Trophoblast cell (in vitro differentiated cells and primary cell): ENCODE data around the gene PXDC1.

Source experiments
- DNase-seq, 2 donors: peaks; one replicate each; pipeline ENCODE4 v3.0.0-alpha.2; 2016
- H2AFZ ChIP-seq: 2 replicates; pipeline ENCODE4 v1.6.1; 2013; ENCODE audit warnings: low read length, moderate library complexity, mild to moderate bottlenecking; ENCODE audit not compliant: insufficient read depth, poor library complexity
- H2AK5ac ChIP-seq: 2 replicates; pipeline ENCODE4 v1.6.1; 2013; ENCODE audit warnings: mild to moderate bottlenecking, low read length
- H2BK120ac ChIP-seq: 2 replicates; pipeline ENCODE4 v1.6.1; 2013; ENCODE audit warnings: low read length, mild to moderate bottlenecking, moderate library complexity; ENCODE audit not compliant: insufficient read depth, poor library complexity
- H2BK12ac ChIP-seq: 2 replicates; pipeline ENCODE4 v1.6.1; 2013; ENCODE audit warnings: mild to moderate bottlenecking, low read length, moderate library complexity
- H2BK5ac ChIP-seq: 2 replicates; pipeline ENCODE4 v1.6.1; 2013; ENCODE audit warnings: low read length, low read depth, moderate library complexity, mild to moderate bottlenecking; ENCODE audit not compliant: poor library complexity
- H3K14ac ChIP-seq: 2 replicates; pipeline ENCODE4 v1.6.1; 2013; ENCODE audit warnings: mild to moderate bottlenecking, low read length
- H3K18ac ChIP-seq: 2 replicates; pipeline ENCODE4 v1.6.1; 2013; ENCODE audit warnings: mild to moderate bottlenecking, low read length
- H3K23ac ChIP-seq: 2 replicates; pipeline ENCODE4 v1.6.1; 2013; ENCODE audit warnings: low read length
- H3K27ac ChIP-seq: 2 replicates; pipeline ENCODE4 v1.5.1; 2013; ENCODE audit warnings: low read depth, mild to moderate bottlenecking, inconsistent platforms, low read length, moderate library complexity
- H3K27me3 ChIP-seq: 2 replicates; pipeline ENCODE4 v1.6.1; 2013; ENCODE audit warnings: inconsistent platforms, mild to moderate bottlenecking, low read length, moderate library complexity; ENCODE audit not compliant: insufficient read depth
- H3K36me3 ChIP-seq, 2 experiments: 1 replicate in 1 of 2; 2 replicates in 1 of 2; pipeline ENCODE4 v1.6.1; 2013; ENCODE audit warnings: low read length in 2 of 2, mild to moderate bottlenecking in 2 of 2, moderate library complexity in 1 of 2; ENCODE audit not compliant: insufficient read depth in 2 of 2, control insufficient read depth in 1 of 2
- H3K4ac ChIP-seq: 2 replicates; pipeline ENCODE4 v1.6.1; 2013; ENCODE audit warnings: low read depth, mild to moderate bottlenecking, low read length, moderate library complexity
- H3K4me1 ChIP-seq, 2 experiments: 1 replicate in 1 of 2; 2 replicates in 1 of 2; pipeline ENCODE4 v1.6.1; 2013; ENCODE audit warnings: low read length in 2 of 2, mild to moderate bottlenecking in 2 of 2, moderate library complexity in 1 of 2; ENCODE audit not compliant: insufficient read depth in 2 of 2, control insufficient read depth in 1 of 2
- H3K4me2 ChIP-seq: 2 replicates; pipeline ENCODE4 v1.6.1; 2013; ENCODE audit warnings: inconsistent platforms, mild to moderate bottlenecking, low read length, moderate library complexity
- H3K4me3 ChIP-seq: 2 replicates; pipeline ENCODE4 v1.5.1; 2013; ENCODE audit warnings: mild to moderate bottlenecking, low read depth, low read length, inconsistent platforms
- H3K79me1 ChIP-seq: one replicate; pipeline ENCODE4 v1.6.1; 2013; ENCODE audit warnings: low read length
- H3K79me2 ChIP-seq: 2 replicates; pipeline ENCODE4 v1.6.1; 2013; ENCODE audit warnings: low read length, mild to moderate bottlenecking; ENCODE audit not compliant: control insufficient read depth, insufficient read depth, poor library complexity
- H3K9ac ChIP-seq: 2 replicates; pipeline ENCODE4 v1.6.1; 2013; ENCODE audit warnings: mild to moderate bottlenecking, low read length
- H3K9me3 ChIP-seq: 2 replicates; pipeline ENCODE4 v1.6.1; 2013; ENCODE audit warnings: low read depth, mild to moderate bottlenecking, control low read depth, inconsistent platforms, low read length; ENCODE audit not compliant: insufficient read depth
- H4K12ac ChIP-seq: 2 replicates; pipeline ENCODE4 v1.6.1; 2013; ENCODE audit warnings: low read depth, mild to moderate bottlenecking, low read length, moderate library complexity
- H4K8ac ChIP-seq: 2 replicates; pipeline ENCODE4 v1.6.1; 2013; ENCODE audit warnings: low read depth, mild to moderate bottlenecking, low read length, moderate library complexity
- H4K91ac ChIP-seq: one replicate; pipeline ENCODE4 v1.6.1; 2013; ENCODE audit warnings: low read depth, mild to moderate bottlenecking, low read length, moderate library complexity
- WGBS: extraction: QIAGEN DNeasy Blood & Tissue Kit; methylation state at CpG from one replicate; pipeline ENCODE4 v1.1.7; 2013; ENCODE audit warnings: missing lambda C conversion rate; ENCODE audit not compliant: insufficient read length, insufficient coverage; ENCODE audit errors: extremely low coverage; 5-methylcytosine and 5-hydroxymethylcytosine counted together

PXDC1 gene

GRCh38 chr6:3745566-3746118, 5.9 kb downstream of the PXDC1 start:
- H3K79me2 ChIP-seq, result peaks cover 3% of the 10 kb centered on the region
- H3K23ac ChIP-seq, result no peak overlapping the region
- no peak overlapping the region for H2BK12ac ChIP-seq
- H3K4ac ChIP-seq, result peak overlapping the region; percentile 29
- no peak overlapping the region for H3K4me3 ChIP-seq
- H2BK120ac ChIP-seq, result no peak overlapping the region
- H3K9me3 ChIP-seq, result peaks cover 2% of the 10 kb centered on the region
- no peak overlapping the region for H4K12ac ChIP-seq
- no peak overlapping the region for H3K4me2 ChIP-seq
- H3K27ac ChIP-seq, result no peak overlapping the region
- no peak overlapping the region for H4K91ac ChIP-seq
- DNase-seq, result no peak
- peaks cover 0 to 15% of the 10 kb centered on the region in 2 experiments for H3K4me1 ChIP-seq
- no peak overlapping the region for H2AFZ ChIP-seq
- H2BK5ac ChIP-seq, result no peak overlapping the region
- H2AK5ac ChIP-seq, result no peak overlapping the region
- WGBS, result no CpG with 5 or more reads among the region's 4 CpGs
- no peak overlapping the region for H3K18ac ChIP-seq
- no peak overlapping the region for H3K9ac ChIP-seq
- no peaks in the 10 kb centered on the region for H3K27me3 ChIP-seq
- H4K8ac ChIP-seq, result no peak overlapping the region
- no peak overlapping the region for H3K14ac ChIP-seq
- peaks cover 20 to 24% of the 10 kb centered on the region in 2 experiments for H3K36me3 ChIP-seq
- peaks cover 6% of the 10 kb centered on the region for H3K79me1 ChIP-seq

- no CpG with 5 or more reads among the region's 20 CpGs for WGBS
- no peak overlapping the region for H3K27ac ChIP-seq
- H2BK120ac ChIP-seq, result no peak overlapping the region
- no peak overlapping the region for H3K18ac ChIP-seq
- H3K27me3 ChIP-seq, result no peaks in the 10 kb centered on the region
- no peaks in the 10 kb centered on the region for H3K79me2 ChIP-seq
- peaks cover under 1% of the 10 kb centered on the region for H3K79me1 ChIP-seq
- no peak overlapping the region for H3K23ac ChIP-seq
- H3K14ac ChIP-seq, result no peak overlapping the region
- H3K9ac ChIP-seq, result no peak overlapping the region
- H3K4me1 ChIP-seq, result peaks cover 0 to 15% of the 10 kb centered on the region in 2 experiments
- no peak overlapping the region for H2BK5ac ChIP-seq
- H2BK12ac ChIP-seq, result no peak overlapping the region
- no peak overlapping the region for H4K91ac ChIP-seq
- peaks cover 2% of the 10 kb centered on the region for H3K9me3 ChIP-seq
- H4K12ac ChIP-seq, result no peak overlapping the region
- H2AFZ ChIP-seq, result no peak overlapping the region
- H3K4me2 ChIP-seq, result no peak overlapping the region
- no peak for DNase-seq
- peaks cover 23 to 25% of the 10 kb centered on the region in 2 experiments for H3K36me3 ChIP-seq
- no peak overlapping the region for H3K4ac ChIP-seq
- no peak overlapping the region for H3K4me3 ChIP-seq
- H4K8ac ChIP-seq, result no peak overlapping the region
- H2AK5ac ChIP-seq, result no peak overlapping the region
Measured at GRCh38 chr6:3744901-3745470, 6.5 kb downstream of the PXDC1 start.

GRCh38 chr6:3744211-3744900, 7.2 kb downstream of the PXDC1 start:
- no peak overlapping the region for H3K9ac ChIP-seq
- no peak overlapping the region for H3K4me3 ChIP-seq
- H2BK5ac ChIP-seq, result no peak overlapping the region
- H2AFZ ChIP-seq, result no peak overlapping the region
- H2AK5ac ChIP-seq, result no peak overlapping the region
- H3K27me3 ChIP-seq, result no peaks in the 10 kb centered on the region
- H3K14ac ChIP-seq, result no peak overlapping the region
- no peak overlapping the region for H2BK120ac ChIP-seq
- H3K79me1 ChIP-seq, result no peaks in the 10 kb centered on the region
- H3K36me3 ChIP-seq, result peaks cover 23 to 27% of the 10 kb centered on the region in 2 experiments
- peaks cover 1% of the 10 kb centered on the region for H3K79me2 ChIP-seq
- H3K9me3 ChIP-seq, result peaks cover 2% of the 10 kb centered on the region
- H3K18ac ChIP-seq, result no peak overlapping the region
- no peak overlapping the region for H4K12ac ChIP-seq
- no peak overlapping the region for H4K8ac ChIP-seq
- no peak for DNase-seq
- 100% methylated on average over 1 of the region's 19 CpGs for WGBS
- no peak overlapping the region for H2BK12ac ChIP-seq
- no peak overlapping the region for H4K91ac ChIP-seq
- H3K4me2 ChIP-seq, result no peak overlapping the region
- H3K4ac ChIP-seq, result no peak overlapping the region
- H3K27ac ChIP-seq, result no peak overlapping the region
- H3K4me1 ChIP-seq, result peaks cover 0 to 9% of the 10 kb centered on the region in 2 experiments
- H3K23ac ChIP-seq, result no peak overlapping the region

GRCh38 chr6:3743541-3743940, 8.0 kb downstream of the PXDC1 start:
- H2BK5ac ChIP-seq, result no peak overlapping the region
- no peak overlapping the region for H3K4me2 ChIP-seq
- H4K8ac ChIP-seq, result no peak overlapping the region
- H2AK5ac ChIP-seq, result no peak overlapping the region
- H2BK12ac ChIP-seq, result no peak overlapping the region
- no peak overlapping the region for H4K12ac ChIP-seq
- H3K79me1 ChIP-seq, result no peaks in the 10 kb centered on the region
- peaks cover 26 to 32% of the 10 kb centered on the region in 2 experiments for H3K36me3 ChIP-seq
- H3K4me3 ChIP-seq, result no peak overlapping the region
- WGBS, result no CpG with 5 or more reads among the region's 10 CpGs
- H3K9me3 ChIP-seq, result peaks cover 2% of the 10 kb centered on the region
- H3K18ac ChIP-seq, result no peak overlapping the region
- H3K9ac ChIP-seq, result no peak overlapping the region
- H3K4me1 ChIP-seq, result peaks cover 0 to 4% of the 10 kb centered on the region in 2 experiments
- H3K4ac ChIP-seq, result no peak overlapping the region
- no peak overlapping the region for H3K14ac ChIP-seq
- H3K79me2 ChIP-seq, result peaks cover 3% of the 10 kb centered on the region
- no peak overlapping the region for H3K27ac ChIP-seq
- no peaks in the 10 kb centered on the region for H3K27me3 ChIP-seq
- no peak overlapping the region for H4K91ac ChIP-seq
- H2BK120ac ChIP-seq, result no peak overlapping the region
- H3K23ac ChIP-seq, result no peak overlapping the region
- no peak overlapping the region for H2AFZ ChIP-seq
- no peak for DNase-seq
